Left renal cortex interstitium (tissue), 4 donors: ENCODE results near the gene COX6A2. TPM values are rescaled to one million over a fixed set of nuclear protein-coding genes. Genes with fewer than 3 reads are reported as not detected.
"Not testable (repeated sequence)": the region's sequence is repeated elsewhere in the genome, so short reads cannot be mapped to it uniquely, and the experiment has no call there.

Experiments used
- DNase-seq, 4 donors: peaks; one replicate each; pipeline ENCODE4 v3.0.0-alpha.2; 2013; ENCODE audit warnings: low read depth in 4 of 4, low spot score in 2 of 4, missing footprints in 1 of 4
- polyA plus RNA-seq, 4 donors: library from polyadenylated mRNA; unstranded; fragments of 120-200 nt; gene quantifications; one replicate each; pipeline ENCODE4 v1.2.1, GENCODE V29; 2013; ENCODE audit not compliant: insufficient read length in 4 of 4

The COX6A2 gene
- polyA plus RNA-seq, 4 donors: 0.59 to 1.6 (median 1.2) TPM

DNA sequence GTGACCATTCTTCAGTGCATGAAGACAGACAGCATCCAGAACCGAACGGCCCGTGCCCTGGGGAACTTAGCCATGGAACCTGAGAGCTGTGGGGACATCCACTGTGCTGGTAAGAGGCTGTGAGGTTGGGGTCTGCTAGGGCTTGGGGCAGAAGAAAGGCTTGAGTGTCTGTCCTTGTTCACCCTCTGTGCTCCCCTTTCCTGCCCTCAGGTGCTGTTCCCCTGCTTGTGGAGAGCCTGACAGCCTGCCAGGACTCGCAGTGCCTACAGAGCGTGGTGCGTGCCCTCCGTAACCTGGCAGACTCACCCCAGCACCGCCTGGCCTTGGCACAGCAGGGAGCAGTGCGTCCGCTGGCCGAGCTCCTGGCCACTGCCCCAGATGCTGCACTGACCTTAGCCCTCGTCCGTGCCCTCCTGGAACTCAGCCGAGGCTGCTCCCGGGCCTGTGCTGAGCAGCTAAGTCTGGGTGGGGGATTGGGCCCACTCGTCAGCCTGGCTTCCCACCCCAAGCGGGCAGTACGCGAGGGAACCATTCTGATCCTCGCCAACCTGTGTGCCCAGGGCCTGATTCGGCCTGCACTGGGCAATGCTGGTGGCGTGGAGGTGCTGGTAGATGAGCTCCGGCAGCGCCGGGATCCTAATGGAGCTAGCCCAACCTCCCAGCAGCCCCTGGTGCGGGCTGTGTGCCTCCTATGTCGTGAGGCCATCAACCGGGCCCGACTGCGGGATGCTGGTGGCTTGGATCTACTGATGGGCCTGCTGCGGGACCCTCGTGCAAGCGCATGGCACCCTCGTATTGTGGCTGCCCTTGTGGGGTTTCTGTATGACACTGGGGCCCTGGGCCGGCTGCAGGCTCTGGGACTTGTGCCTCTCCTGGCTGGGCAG lies 34.0 kb upstream of the COX6A2 start:
- DNase-seq: no peak

DNA sequence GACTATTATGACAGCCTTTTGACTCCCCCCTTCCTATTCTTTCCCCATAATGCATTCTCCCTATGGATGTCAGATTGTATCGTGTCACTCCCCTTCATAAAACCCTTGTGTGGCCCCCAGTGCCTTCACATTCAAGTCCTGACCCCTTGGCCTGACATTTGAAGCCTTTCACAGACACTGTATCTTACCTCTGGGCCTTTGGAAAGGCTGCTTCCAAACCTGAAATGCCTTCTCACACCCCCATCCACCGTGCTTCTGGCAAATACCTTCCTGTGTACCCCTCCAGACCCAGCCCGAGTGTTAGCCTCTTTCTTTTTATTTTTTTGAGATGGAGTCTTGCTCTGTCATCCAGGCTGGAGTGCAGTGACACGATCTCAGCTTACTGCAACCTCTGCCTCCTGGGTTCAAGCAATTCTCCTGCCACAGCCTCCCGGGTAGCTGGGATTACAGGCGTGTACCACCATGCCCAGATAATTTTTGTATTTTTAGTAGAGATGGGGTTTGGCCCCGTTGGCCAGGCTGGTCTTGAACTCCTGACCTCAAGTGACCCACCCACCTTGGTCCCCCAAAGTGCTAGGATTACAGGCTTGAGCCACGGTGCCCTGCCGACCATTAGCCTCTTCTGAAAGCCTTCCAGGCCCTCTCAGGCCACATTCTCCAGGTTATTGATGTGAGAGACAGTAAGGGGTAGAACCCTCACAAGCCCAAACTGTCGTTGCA lies 33.2 kb upstream of the COX6A2 start:
- no peak for DNase-seq

DNA sequence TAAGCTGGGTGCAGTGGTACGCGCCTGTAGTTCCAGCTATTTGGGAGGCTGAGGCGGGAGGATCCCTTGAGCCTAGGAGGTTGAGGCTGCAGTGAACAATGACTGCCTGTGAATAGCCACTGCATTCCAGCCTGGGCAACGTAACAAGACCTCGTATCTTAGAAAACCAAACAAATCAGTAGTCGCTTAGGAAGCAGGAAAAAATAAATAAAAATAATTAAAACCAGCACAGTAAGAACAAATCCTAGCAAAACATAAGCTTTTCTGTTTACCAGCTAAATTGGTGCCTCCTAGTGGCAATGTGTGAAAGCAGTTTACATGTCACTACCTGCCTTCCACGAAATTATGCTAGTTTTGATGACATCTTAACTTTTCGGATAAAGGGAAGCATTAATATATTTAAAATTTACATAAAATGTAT lies 32.4 kb upstream of the COX6A2 start:
- DNase-seq: no peak

DNA sequence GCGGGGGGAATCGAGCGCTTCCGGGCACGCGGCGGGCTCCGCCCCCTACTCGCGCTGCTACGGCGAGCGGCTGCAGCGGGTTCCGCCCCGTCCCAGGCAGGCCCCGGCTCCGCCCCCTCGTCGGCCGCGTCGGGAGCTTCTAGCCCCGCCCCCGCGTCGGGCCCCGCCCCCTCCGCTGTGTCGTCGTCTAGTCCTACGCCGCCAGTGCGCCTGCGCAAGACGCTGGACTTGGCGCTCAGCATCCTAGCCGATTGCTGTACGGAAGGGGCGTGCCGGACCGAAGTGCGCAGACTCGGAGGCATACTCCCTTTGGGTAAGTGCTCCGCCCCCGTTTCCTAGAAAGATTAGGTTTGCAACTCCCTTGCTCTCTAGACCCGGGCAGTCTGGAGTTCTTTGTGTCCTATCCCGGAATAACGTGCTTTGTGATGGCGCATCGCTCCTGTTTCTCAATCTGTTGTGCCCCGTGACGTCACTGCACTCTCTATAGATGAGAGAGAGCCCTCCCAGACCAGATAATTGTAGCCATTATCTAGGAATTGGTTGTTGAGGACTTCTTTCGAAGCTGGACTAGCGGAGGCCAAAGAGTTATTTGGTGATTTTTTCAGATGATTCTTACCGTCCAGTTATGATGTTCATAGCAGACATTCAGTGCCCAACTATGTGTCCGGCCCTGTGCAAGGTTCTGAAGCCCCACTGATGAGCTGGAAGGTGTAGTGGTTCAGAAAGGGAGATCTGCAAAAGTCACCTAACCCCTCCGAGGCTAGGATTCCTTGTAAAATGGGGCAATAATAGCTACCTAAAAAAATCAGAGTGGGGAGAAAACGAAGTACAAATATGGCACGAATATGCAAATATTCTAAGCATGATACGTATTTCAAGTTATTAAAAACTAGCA lies 31.8 kb upstream of the COX6A2 start:
- peak; percentile 94 to 99 (median 98) for DNase-seq

DNA sequence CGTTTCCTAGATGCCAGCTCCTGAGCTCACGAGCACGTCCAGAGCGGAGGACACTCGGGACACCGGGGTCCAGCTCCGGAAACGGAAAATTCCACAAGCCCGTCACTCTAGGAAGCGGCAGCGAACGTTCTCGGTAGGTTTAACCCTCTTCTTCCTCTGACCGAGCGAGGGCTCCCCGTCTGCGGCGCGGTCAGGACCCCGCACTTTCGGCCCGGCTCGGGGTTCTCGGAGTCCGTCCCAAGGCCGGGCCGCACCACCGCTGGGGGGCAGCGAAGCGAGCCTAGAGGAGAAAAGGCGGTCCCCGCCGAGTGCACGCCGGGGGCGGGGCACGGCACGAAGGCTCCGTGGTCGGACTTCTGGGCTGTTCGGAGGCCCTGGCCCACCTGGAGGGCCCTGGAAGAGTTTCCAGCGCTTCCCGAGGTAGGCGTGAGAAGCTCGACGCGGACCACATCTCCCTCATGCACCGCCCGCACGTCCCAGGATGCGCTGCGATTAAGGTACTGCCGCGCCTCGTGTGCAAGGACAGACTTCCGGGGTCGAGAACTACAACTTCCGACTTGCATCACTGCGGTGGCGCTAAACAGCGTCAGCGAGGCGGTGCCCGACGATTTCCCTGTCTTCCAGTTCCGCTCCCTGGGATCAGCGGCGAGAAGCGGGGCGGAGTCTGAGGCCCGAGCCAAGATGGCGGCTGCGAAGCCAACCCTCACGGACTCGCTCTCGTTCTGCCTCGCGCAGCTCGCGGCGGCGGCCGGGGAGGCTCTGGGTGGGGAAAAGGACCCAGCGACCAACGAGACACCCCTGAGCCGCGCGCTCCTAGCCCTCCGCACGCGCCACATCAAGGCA lies 30.9 kb upstream of the COX6A2 start, which contains the start of gene ARMC5:
TSS of gene ARMC5 (plus strand) at position 658 of the 843 bp plus-strand sequence. CDS start at position 682, 24 bp downstream.
- DNase-seq: peak; percentile 94 to 96 (median 96)

DNA sequence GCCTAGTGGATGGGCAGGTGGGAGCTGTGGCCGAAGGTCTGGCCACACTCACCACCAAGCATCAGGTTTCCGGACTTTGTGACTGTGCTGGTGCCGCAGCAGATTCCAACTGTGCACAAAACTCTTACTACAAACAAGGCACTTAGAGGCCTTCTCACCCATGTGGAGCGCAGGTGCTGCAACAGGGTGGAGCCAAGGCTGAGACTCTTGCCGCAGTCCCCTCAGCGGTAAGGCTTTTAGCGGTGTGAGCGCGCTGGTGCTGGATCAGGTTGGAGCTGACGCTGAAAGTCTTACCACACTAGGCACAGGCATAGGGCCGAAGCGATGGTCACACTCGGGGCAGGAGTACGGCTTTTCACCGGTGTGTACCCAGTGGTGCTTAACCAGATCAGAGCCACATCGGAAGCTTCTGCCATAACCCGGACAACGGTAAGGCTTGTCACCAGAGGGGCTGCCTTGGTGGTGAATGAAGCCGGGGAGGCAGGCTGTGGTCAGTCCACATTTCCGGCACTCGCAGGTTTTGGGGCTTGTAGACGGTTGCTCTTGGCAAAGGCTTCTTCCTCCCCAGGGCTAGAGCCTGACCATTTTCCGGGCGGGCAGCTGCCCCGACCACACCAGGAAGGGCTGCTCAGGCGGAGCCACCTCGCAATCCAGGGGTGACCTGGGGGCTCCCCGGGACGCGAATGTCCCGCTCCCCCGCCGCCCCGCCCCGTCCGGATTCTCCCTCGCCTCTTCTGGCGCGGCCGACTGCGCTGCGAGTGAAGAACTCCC lies 30.1 kb upstream of the COX6A2 start:
- DNase-seq: no peak

DNA sequence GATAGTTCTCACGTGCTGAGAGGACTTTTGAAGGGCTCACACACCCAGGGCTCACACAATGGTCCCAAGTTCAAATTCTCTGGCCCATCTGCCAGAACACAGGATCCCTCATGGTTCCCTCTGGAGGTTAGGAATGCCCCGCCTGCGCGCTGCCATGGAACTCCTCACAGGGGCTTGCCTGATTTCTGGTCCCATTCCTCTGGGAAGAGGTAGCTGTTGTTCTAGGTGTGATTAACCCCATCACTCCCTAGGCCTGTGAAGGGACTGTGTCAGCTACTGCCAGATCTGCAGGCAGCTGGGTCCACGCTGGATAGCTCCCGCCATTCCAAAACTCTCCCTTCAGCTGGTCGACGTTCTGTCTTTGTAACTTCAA lies 28.8 kb upstream of the COX6A2 start:
- no peak for DNase-seq

DNA sequence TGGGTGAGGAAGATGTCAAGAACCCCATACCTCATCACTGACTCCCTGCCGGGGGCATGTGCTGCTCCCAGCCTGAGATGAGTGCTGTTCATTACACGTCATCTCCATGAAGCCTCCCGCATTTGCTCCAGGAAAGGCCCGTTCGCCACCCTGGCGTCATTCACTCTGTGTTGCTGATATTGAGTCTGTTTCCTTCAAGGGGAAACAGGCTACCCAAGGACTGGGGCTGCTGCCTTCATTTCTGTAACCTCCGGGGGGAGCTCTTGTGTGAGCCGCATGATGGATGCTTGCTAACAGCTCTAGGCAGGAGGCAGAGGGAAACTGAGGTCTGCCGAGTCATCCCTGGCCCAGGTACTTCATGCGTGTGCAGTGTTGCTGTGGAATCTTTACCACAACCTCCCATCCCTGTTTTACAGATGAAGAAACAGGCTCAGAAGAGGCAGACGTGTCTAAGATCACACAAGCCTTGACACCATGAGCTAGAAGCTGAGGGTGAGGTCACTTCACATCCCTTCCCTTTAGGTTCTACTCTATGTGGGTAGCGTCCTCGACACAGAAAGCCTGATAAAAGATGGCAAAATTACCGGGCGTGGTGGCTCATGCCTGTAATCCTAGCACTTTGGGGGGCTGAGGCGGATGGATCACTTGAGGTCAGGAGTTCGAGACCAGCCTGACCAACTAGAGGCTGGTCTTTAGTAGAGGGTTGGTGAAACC lies 27.6 kb upstream of the COX6A2 start:
- no peak for DNase-seq

DNA sequence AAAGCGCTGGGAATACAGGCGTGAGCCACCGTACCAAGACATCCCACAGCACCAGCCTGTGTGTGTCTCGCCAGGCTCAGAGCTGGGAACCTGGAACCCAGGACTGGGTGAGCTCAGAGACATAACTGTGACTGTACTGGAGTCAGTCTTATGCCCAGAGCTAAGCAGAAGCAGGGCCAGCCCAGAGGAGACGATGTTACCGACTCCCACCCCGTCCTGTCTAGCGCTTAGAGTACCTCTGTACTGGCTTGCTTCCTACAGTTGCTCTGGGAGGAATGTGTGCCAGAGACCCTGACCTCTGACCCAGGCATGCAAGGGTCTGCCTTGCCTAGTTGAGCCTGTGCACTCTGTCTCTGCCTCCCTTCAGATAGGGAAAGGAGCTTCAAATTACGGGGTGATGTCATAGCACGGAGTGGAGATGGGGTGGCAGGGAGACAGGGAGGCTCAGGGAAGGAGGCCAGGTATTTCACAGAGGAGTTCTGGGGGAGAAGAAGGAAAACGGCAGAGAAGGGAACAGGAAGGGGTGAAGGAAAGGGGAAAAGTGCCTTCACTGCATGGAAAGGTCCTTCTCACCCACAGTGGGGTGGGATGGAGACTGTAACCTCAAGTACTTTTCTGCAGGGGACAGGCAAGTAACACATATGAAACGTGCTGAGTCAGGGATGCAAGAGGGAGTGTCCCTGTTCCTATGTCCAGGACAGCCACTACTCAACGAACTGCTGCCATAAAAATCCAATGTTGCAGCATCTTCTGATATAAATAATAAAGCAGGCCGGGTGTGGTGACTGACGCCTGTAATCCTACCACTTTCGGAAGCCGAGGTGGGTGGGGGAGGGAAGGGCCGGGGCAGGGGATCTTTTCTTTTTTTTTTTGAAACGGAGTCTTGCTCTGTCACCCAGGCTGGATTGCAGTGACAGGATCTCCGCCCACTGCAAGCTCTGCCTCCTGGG lies 25.4 kb upstream of the COX6A2 start:
- no peak for DNase-seq

DNA sequence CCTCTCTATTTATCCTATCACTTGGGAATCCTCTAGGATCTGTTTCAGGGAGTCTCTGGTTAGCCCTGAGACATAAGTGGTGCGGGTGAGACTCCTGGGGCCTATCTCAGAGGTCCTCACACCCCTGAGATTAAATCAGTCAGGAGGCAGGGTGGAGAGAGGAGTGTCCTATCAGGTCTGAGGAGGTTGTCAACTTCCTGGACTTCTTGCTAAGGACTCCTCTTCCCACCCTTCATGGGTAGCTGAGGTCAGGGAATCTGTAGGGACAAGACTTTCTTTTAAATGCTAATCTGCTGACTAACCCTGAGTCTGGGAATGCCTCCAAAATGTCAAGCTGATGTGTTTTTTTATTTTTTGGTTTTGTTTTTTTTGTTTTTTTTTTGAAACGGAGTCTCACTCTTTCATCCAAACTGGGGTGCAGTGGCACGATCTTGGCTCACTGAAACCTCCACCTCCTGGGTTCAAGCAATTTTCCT lies 24.5 kb upstream of the COX6A2 start:
- no peak for DNase-seq

DNA sequence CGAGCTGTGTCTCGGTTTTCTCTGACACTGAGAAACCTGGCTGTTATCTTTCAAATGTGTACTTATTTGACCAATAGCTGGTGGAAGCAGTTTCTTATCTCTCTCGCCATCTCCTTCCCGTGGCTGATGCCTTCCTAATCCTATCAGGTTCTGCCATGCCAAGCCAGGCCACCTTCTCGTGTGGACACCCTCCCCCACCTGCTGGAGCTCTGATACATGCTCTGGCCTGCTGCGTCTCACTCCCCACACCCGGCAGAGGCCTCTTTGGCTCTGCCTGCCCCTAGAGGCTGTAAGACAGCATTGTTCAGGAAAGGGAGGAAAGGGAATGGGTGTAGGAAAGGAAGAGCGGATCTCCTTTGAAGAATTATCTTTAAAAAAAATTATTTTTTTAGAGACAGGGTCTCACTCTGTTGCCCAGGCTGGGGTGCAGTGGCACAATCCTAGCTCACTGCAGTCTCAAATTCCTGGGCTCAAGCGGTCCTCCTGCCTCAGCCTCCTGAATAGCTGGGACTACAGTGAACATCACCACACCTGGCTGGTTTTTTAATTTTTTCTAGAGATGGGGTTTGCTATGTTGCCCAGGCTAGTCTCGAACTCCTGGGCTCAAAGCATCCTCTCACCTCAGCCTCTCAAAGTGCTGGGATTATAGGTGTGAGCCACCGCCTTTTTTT lies 23.7 kb upstream of the COX6A2 start:
- DNase-seq: no peak

DNA sequence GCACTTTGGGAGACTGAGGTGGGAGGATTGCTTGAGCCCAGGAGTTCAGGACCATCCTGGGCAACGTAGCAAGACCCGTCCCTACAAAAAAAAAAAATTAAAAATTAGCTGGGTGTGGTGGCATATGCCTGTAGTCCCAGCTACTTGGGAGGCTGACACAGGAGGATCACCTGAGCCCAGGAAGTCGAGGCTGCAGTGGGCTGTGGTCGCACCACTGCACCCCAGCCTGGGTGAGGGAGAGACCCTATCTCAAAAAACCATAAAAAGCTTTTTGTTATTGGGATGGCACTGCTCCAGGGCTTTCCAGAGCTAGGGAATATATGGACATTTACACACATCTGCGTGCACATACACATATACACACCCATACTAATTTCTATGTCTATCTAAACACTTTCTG lies 23.0 kb upstream of the COX6A2 start:
- DNase-seq: no peak

DNA sequence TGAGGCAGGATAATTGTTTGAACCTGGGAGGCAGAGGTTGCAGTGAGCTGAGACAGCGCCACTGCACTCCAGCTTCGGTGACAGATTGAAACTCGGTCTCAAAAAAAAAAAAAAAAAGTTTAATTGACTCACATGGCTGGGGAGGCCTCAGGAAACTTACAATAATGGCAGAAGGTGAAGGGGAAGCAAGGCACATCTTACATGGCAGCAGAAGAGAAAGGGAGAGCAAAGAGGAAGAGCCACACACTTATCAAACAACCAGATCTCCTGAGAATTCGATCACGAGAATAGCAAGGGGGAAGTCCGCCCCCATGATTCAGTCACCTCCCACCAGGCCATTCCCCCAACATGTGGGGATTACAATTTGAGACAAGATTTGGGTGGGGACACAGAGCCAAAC lies 17.8 kb upstream of the COX6A2 start:
- not testable (repeated sequence) for DNase-seq

DNA sequence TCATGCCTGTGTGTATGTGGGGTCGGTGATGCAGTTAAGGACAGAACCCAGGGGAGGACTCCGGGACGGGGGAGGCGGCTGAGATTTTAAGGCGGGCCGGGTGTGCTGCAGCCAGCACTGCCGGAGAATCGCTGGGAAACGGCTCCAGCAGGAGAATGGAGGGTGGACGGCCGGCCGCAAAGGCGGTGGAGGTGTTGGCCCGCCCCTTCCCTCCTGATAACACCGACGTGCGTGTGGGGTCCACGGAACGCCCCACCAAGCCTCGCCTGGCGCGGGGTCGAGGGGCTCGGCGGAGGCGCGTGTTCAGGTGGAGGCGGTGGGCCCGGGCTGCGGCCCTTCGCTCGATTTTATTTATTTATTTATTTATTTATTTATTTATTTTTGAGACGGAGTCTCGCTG lies 13.8 kb upstream of the COX6A2 start:
- no peak for DNase-seq

DNA sequence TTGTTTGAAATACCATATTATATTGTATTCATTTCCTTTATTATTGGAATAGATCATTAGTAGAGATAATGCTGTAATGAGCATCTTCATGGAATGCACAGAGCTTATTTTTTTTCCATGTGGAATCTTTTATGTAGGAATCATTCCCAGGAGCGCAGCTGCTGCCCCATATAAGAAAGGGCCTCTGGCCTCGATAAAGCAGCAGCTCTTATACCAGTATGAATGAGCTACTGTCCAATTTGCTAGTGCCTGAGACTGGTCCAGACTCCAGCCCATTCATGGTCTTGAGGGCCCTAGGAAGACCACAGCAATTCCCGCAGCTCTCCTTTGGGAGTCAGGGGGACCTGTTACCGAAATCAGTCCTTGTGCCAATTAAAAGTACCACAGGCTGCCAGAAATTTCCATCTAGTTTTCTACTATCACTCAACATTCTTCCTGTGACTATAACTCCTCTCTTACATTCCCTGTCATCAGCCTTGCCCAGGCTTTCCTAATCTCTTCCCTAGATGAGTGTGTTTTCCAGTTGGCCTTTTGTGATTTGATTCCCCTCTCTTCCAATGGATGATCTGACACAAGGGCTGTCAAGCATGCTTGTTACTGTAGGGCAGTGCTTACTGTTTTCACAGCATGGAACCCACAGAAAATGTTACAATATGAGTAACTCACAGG lies 12.5 kb upstream of the COX6A2 start:
- DNase-seq: no peak

DNA sequence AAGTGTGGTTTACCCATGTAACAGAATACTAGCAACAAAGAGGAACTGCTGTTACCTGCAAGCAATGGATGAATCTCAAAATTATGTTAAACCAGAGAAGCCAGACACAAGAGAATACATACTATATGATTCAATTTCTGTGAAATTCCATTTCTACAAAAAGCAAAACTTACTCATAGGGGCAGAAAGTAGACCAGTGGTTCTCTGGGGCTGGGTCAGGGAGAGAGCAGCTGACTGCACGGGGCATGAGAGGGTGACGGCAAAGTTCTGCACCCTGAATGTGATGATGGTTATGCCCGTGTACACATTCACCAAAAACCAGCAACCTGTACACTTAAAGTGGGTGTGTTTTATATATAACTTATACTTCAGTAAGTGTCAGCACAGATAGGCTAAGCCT lies 11.4 kb upstream of the COX6A2 start:
- DNase-seq: no peak
